Liver (tissue), 4 donors: ENCODE data around the gene MRLN. TPM values are rescaled to one million over a fixed set of nuclear protein-coding genes. Genes with fewer than 3 reads are reported as not detected.

Experiments
- polyA plus RNA-seq, 2 donors: library from polyadenylated mRNA; stranded (reverse) in 1 of 2; unstranded in 1 of 2; fragments of 200-250 nt in 1 of 2; fragments of >200 nt in 1 of 2; fragmentation: Nextera tagmentation in 1 of 2; extraction: Ambion mirVana in 1 of 2; gene quantifications; one replicate each; pipeline versions ENCODE4 v1.2.1 to v1.2.3, GENCODE V29; 2013 to 2015
- total RNA-seq, 2 donors: library from RNA; depleted of rRNA; stranded (reverse); fragments of >200 nt; gene quantifications; one replicate each; pipeline ENCODE4 v1.2.3, GENCODE V29; 2014
- donor health status: healthy.
- donor health status: healthy.
- donor health status: healthy.

The MRLN gene
- total and polyA plus RNA-seq, 4 donors: not detected

Other genes starting within 250 kb of the MRLN start
- 1 to 10 TPM in 1 of 2 donors, under 1 TPM in 1; 0.59 to 9.3 TPM for gene SLC16A9, start 43.6 kb downstream of the MRLN start, total RNA-seq
- gene SLC16A9, start 43.6 kb downstream of the MRLN start, polyA plus RNA-seq: under 1 TPM; 0.18 to 0.59 TPM
- 10 to 100 TPM; 12.4 to 14.3 TPM for gene CCDC6, start 153.1 kb upstream of the MRLN start, total RNA-seq
- gene CCDC6, start 153.1 kb upstream of the MRLN start, polyA plus RNA-seq: 1 to 10 TPM; 4.7 to 5.3 TPM